Measurements from ENCODE around the gene ALMS1. TPM values are rescaled to one million over a fixed set of nuclear protein-coding genes. Genes with fewer than 3 reads are reported as not detected.

ALMS1 gene, protein sequence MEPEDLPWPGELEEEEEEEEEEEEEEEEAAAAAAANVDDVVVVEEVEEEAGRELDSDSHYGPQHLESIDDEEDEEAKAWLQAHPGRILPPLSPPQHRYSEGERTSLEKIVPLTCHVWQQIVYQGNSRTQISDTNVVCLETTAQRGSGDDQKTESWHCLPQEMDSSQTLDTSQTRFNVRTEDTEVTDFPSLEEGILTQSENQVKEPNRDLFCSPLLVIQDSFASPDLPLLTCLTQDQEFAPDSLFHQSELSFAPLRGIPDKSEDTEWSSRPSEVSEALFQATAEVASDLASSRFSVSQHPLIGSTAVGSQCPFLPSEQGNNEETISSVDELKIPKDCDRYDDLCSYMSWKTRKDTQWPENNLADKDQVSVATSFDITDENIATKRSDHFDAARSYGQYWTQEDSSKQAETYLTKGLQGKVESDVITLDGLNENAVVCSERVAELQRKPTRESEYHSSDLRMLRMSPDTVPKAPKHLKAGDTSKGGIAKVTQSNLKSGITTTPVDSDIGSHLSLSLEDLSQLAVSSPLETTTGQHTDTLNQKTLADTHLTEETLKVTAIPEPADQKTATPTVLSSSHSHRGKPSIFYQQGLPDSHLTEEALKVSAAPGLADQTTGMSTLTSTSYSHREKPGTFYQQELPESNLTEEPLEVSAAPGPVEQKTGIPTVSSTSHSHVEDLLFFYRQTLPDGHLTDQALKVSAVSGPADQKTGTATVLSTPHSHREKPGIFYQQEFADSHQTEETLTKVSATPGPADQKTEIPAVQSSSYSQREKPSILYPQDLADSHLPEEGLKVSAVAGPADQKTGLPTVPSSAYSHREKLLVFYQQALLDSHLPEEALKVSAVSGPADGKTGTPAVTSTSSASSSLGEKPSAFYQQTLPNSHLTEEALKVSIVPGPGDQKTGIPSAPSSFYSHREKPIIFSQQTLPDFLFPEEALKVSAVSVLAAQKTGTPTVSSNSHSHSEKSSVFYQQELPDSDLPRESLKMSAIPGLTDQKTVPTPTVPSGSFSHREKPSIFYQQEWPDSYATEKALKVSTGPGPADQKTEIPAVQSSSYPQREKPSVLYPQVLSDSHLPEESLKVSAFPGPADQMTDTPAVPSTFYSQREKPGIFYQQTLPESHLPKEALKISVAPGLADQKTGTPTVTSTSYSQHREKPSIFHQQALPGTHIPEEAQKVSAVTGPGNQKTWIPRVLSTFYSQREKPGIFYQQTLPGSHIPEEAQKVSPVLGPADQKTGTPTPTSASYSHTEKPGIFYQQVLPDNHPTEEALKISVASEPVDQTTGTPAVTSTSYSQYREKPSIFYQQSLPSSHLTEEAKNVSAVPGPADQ (N-terminal part only)
- total RNA-seq (2013), result 10.9 TPM
- polyA plus RNA-seq, result 1 to 10 TPM in 1 of 3 donors, under 1 TPM in 2; 0.55 to 5.2 (median 0.64) TPM
- polyA minus RNA-seq, result 11.2 and 11.4 TPM in 2 replicates
- total RNA-seq, result 14.2 to 87.6 (median 51.9) reads per million in 11 experiments

DNA sequence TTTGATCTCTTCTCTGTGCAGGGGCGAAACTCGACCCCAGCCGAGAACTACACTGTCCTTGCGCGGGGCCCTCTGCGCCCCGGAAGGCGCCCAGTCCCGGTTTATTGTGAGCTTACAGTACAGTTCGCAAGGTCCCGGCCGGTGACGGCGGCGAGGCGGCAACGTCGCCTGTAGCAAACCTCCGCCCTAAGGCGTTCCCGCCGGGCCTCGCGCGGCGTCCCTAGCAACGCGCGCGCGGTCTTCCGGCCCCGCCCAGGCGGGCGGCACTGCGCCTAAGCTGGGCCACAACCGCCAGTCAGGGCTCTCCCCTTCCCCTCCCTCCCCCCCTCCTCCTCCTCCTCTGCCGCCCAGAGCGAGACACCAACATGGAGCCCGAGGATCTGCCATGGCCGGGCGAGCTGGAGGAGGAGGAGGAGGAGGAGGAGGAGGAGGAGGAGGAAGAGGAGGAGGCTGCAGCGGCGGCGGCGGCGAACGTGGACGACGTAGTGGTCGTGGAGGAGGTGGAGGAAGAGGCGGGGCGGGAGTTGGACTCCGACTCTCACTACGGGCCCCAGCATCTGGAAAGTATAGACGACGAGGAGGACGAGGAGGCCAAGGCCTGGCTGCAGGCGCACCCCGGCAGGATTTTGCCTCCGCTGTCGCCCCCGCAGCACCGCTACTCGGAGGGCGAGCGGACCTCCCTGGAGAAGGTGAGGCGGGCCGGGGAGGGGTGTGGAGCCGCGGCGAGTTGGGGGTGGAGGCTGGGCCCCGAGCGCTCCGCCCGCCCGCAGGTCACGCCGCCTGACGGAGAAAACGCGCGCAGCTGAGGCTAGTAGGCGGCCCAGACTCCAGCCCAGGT is at the start of gene ALMS1:
Gene ALMS1, plus strand, starts transcription at position 333 of the 838 bp plus-strand sequence. Its CDS starts 33 bp downstream, at position 366.
- no peaks in the 10 kb centered on the region for H3K36me3 ChIP-seq (replicated peaks in 1 of 2; ENCODE audit: control insufficient read depth in 1 of 2, insufficient read depth in 2 of 2, low read length in 2 of 2)
- H3K9ac ChIP-seq (ENCODE audit: insufficient read depth, low read length, poor library complexity, severe bottlenecking), result peak within 1 kb of the TSS; percentile 59
- peaks cover 19% of the 10 kb centered on the region for H3K79me2 ChIP-seq (ENCODE audit: insufficient read depth, low read length)
- H2AFZ ChIP-seq (ENCODE audit: insufficient read depth, low read depth, low read length, poor library complexity, severe bottlenecking), result peak within 1 kb of the TSS; percentile 80
- DNase-seq, result peak; percentile 86 to 89 (median 88)
- H3K4me2 ChIP-seq (replicated peaks; ENCODE audit: extremely low read depth, low read length, poor library complexity, severe bottlenecking), result peak within 1 kb of the TSS; percentile 96
- peaks cover 10 to 22% of the 10 kb centered on the region in 2 donors for H3K27me3 ChIP-seq (ENCODE audit: control insufficient read depth in 2 of 2, insufficient read depth in 2 of 2, low read length in 2 of 2)
- H3K4me3 ChIP-seq (replicated peaks in 1 of 3; ENCODE audit: low read depth in 2 of 3, low read length in 3 of 3), result peak within 1 kb of the TSS; percentile 76 to 94 (median 85)
- peaks cover 15 to 19% of the 10 kb centered on the region in 2 donors for H3K4me1 ChIP-seq (ENCODE audit: control insufficient read depth in 1 of 2, insufficient read depth in 2 of 2, low read length in 2 of 2)
- H3K4me1 Mint-ChIP-seq, result peaks cover 19% of the 10 kb centered on the region
- no peaks in the 10 kb centered on the region for H3K9me3 Mint-ChIP-seq
- TF ChIP-seq, protein P1, sequence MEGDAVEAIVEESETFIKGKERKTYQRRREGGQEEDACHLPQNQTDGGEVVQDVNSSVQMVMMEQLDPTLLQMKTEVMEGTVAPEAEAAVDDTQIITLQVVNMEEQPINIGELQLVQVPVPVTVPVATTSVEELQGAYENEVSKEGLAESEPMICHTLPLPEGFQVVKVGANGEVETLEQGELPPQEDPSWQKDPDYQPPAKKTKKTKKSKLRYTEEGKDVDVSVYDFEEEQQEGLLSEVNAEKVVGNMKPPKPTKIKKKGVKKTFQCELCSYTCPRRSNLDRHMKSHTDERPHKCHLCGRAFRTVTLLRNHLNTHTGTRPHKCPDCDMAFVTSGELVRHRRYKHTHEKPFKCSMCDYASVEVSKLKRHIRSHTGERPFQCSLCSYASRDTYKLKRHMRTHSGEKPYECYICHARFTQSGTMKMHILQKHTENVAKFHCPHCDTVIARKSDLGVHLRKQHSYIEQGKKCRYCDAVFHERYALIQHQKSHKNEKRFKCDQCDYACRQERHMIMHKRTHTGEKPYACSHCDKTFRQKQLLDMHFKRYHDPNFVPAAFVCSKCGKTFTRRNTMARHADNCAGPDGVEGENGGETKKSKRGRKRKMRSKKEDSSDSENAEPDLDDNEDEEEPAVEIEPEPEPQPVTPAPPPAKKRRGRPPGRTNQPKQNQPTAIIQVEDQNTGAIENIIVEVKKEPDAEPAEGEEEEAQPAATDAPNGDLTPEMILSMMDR (IDR thresholded peaks at IDR 0.05), result no peak
- no peaks in the 10 kb centered on the region for H4K20me1 ChIP-seq (ENCODE audit: insufficient read depth, low read length)
- intact Hi-C loops (cut with micrococcal nuclease), result loop anchor here in 1 of 2 donors (10.0 kb wide), 1 partner anchor 151 kb away; the partner anchor contains the start of genes CCT7 and PRADC1
- 0% methylated on average over 62 of the region's 84 CpGs for WGBS (ENCODE audit: insufficient coverage)
- peaks cover 0 to 3% of the 10 kb centered on the region in 2 donors for H3K36me3 Mint-ChIP-seq
- peak within 1 kb of the TSS; percentile 86 to 91 for H3K4me3 Mint-ChIP-seq
- peak within 1 kb of the TSS; percentile 69 to 94 (median 89) for H3K27ac Mint-ChIP-seq
- no peaks in the 10 kb centered on the region for H3K9me3 ChIP-seq (replicated peaks in 1 of 2; ENCODE audit: control insufficient read depth in 1 of 2, insufficient read depth in 1 of 2, low read length in 2 of 2)
- H3K27ac ChIP-seq (ENCODE audit: low read depth in 1 of 2, low read length in 2 of 2), result peak within 1 kb of the TSS; percentile 39 to 73
- peaks cover 3 to 22% (median 11%) of the 10 kb centered on the region in 3 donors for H3K27me3 Mint-ChIP-seq (ENCODE audit: low read depth in 3 of 3)
